Activated T-cell treated with anti-CD3 and anti-CD28 coated beads, Interleukin-2, amount 50 U/mL, for 72 hours (primary cell): Measurements from ENCODE around the gene YTHDF1. TPM values are rescaled to one million over a fixed set of nuclear protein-coding genes. Genes with fewer than 3 reads are reported as not detected.
A peak's percentile ranks its signal among the peaks of the same experiment; 100 is the strongest.

Experiments used
- ATAC-seq, 2 donors: fragments of 150-1000 bp; cut with Tn5 transposase; replicated peaks in 1 of 2; 2 replicates each; pipeline ENCODE4 v1.10.0; 2021; ENCODE audit warnings: moderate library complexity in 2 of 2, mild to moderate bottlenecking in 1 of 2
- DNase-seq, 2 donors: peaks; one replicate each; pipeline ENCODE4 v3.0.0; 2021 to 2022; ENCODE audit warnings: mixed read lengths in 1 of 2
- H3K27ac Mint-ChIP-seq: one replicate; pipeline ENCODE4 v1.8.0; 2022; ENCODE audit warnings: mild to moderate bottlenecking, moderate library complexity, mixed read lengths
- H3K27me3 Mint-ChIP-seq: one replicate; pipeline ENCODE4 v1.8.0; 2022; ENCODE audit warnings: low read depth, mixed read lengths
- H3K36me3 Mint-ChIP-seq, 2 donors: one replicate each; pipeline ENCODE4 v1.8.0; 2022; ENCODE audit warnings: mixed read lengths in 2 of 2, mild to moderate bottlenecking in 1 of 2; ENCODE audit not compliant: insufficient read depth in 2 of 2
- H3K4me1 Mint-ChIP-seq: one replicate; pipeline ENCODE4 v1.8.0; 2022; ENCODE audit warnings: low read depth, mixed read lengths
- H3K4me3 Mint-ChIP-seq, 2 donors: one replicate each; pipeline ENCODE4 v1.8.0; 2022; ENCODE audit warnings: mild to moderate bottlenecking in 2 of 2, mixed read lengths in 2 of 2, moderate library complexity in 2 of 2
- H3K9me3 Mint-ChIP-seq, 2 donors: one replicate each; pipeline ENCODE4 v1.8.0; 2022; ENCODE audit warnings: mixed read lengths in 2 of 2
- total RNA-seq, 2 donors: library from RNA; stranded (reverse); gene quantifications; one replicate each; pipeline ENCODE4 v1.2.3, GENCODE V29; 2022

Gene YTHDF1
- total RNA-seq, 2 donors from 2014 or later, result 39.1 to 43.2 TPM

DNA sequence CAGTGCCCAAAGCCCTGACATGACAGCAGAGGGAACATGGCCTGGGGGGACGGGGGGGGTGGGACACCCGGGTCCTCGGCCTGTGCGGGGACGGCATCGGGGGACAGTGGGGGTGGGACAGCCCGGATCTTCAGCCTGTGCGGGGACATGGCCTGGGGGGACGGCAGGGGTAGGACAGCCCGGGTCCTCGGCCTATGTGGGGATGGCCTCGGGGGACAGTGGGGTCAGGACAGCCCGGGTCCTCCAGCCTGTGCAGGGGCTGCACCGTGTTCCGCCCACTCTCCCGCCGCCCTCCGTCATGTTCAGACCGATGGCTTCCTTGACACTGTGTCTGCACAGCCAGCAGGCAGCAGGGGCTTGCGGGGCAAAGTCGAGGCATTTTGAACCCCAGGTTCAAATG is 26.8 kb upstream of the YTHDF1 start:
- no peak overlapping the region for H3K27ac Mint-ChIP-seq
- no peak for DNase-seq

GRCh38 chr20:63241272-63241671 is 25.3 kb upstream of the YTHDF1 start:
- Mint-ChIP-seq H3K4me1 (no peaks in the 10 kb centered on the region), H3K4me3 (no peak overlapping the region), H3K27ac (no peak overlapping the region), H3K9me3 (no peaks in the 10 kb centered on the region), H3K36me3 (no peaks in the 10 kb centered on the region), H3K27me3 (peaks cover 7% of the 10 kb centered on the region)
- DNase-seq (no peak), ATAC-seq (no peak)

More for the DNA sequence above, 26.8 kb upstream of the YTHDF1 start:
- Mint-ChIP-seq H3K27me3 (peaks cover 7% of the 10 kb centered on the region), H3K4me1 (no peaks in the 10 kb centered on the region), H3K36me3 (no peaks in the 10 kb centered on the region), H3K4me3 (no peak overlapping the region), H3K9me3 (no peaks in the 10 kb centered on the region)
- no peak for ATAC-seq

GRCh38 chr20:63240004-63240403 is 24.1 kb upstream of the YTHDF1 start:
- no peak overlapping the region for H3K27ac Mint-ChIP-seq
- ATAC-seq (no peak), DNase-seq (no peak)
- H3K4me1 Mint-ChIP-seq, result no peaks in the 10 kb centered on the region
- no peaks in the 10 kb centered on the region for H3K9me3 Mint-ChIP-seq
- no peaks in the 10 kb centered on the region for H3K36me3 Mint-ChIP-seq
- no peaks in the 10 kb centered on the region for H3K27me3 Mint-ChIP-seq
- H3K4me3 Mint-ChIP-seq, result no peak overlapping the region

DNA sequence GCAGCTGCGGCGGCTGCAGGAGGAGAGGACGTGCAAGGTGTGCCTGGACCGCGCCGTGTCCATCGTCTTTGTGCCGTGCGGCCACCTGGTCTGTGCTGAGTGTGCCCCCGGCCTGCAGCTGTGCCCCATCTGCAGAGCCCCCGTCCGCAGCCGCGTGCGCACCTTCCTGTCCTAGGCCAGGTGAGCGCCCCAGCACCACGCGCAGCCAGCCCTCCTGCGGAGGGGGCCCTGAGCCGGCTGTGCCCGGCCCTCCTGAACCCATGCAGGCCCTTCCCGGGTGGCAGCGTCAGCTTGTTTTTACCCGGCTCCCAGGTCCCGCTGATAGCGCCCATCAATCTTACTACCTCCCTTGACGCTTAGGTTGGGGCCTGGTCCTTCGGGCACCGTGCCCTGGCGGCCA is 23.5 kb upstream of the YTHDF1 start:
- Mint-ChIP-seq H3K4me3 (no peak overlapping the region), H3K4me1 (no peaks in the 10 kb centered on the region), H3K27me3 (no peaks in the 10 kb centered on the region), H3K36me3 (no peaks in the 10 kb centered on the region), H3K27ac (no peak overlapping the region), H3K9me3 (no peaks in the 10 kb centered on the region)
- DNase-seq, result no peak
- no peak for ATAC-seq

GRCh38 chr20:63238514-63239125 is 22.7 kb upstream of the YTHDF1 start:
- ATAC-seq, result peak; percentile 42 to 52
- no peaks in the 10 kb centered on the region for H3K4me1 Mint-ChIP-seq
- DNase-seq, result no peak
- no peaks in the 10 kb centered on the region for H3K9me3 Mint-ChIP-seq
- no peak overlapping the region for H3K4me3 Mint-ChIP-seq
- H3K27ac Mint-ChIP-seq, result no peak overlapping the region
- H3K36me3 Mint-ChIP-seq, result no peaks in the 10 kb centered on the region
- no peaks in the 10 kb centered on the region for H3K27me3 Mint-ChIP-seq

DNA sequence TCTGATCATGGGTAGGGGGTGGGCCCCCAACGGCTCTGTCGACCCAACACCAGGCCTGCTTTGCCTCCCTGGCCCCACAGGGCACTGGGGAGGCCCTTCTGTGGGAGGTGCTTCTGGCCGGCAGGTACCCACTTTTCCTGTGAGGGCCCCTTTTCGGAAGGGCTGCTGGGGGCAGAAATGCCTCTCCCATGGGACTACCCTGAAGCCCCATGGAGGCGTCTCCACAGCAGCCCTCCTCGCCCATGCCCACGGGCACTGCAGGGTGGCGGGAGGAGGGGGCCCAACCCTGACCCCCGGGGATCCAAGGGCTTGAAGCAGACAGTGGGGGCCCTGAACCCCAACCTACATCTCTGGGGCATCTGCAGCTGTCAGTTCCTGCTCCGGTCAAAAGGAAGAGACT is 22.1 kb upstream of the YTHDF1 start:
- Mint-ChIP-seq H3K36me3 (no peaks in the 10 kb centered on the region), H3K9me3 (no peaks in the 10 kb centered on the region), H3K4me1 (no peaks in the 10 kb centered on the region), H3K4me3 (no peak overlapping the region), H3K27me3 (no peaks in the 10 kb centered on the region), H3K27ac (no peak overlapping the region)
- DNase-seq (no peak), ATAC-seq (no peak)

GRCh38 chr20:63236116-63236837 is 20.3 kb upstream of the YTHDF1 start:
- no peaks in the 10 kb centered on the region for H3K36me3 Mint-ChIP-seq
- peaks cover 12% of the 10 kb centered on the region for H3K27me3 Mint-ChIP-seq
- H3K9me3 Mint-ChIP-seq, result no peaks in the 10 kb centered on the region
- ATAC-seq (no peak), DNase-seq (no peak)
- H3K4me1 Mint-ChIP-seq, result no peaks in the 10 kb centered on the region
- no peak overlapping the region for H3K4me3 Mint-ChIP-seq
- no peak overlapping the region for H3K27ac Mint-ChIP-seq

DNA sequence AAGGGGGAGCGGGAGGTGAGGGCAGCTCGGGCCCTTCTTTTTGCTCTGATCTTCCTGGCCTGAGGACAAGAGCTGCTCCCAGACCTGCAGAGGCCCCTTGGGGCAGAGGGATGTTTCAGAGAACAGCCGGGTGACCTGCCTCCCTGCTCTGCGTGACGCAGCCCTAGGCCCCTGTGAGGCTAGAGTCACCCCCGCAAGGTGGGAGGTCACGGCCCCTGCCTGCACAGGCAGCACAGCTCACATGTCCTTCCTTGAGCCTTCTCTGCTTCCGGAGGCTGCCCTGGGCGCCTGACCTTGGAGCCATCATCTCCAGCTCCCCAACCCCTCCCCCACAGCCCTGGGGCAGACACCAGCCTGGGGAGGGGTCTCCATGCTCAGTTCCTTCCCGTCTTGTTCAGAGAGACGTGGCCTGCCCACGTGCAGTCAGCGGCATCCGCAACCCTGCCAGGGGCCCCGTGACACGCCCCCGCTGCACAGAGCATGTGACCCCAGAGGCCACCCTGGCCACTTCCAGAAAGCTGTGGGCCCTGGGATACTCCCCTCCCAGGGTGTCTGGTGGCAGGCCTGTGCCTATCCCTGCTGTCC is 19.6 kb upstream of the YTHDF1 start, which contains the start of gene BIRC7:
BIRC7 (plus strand) TSS at position 507 of the 585 bp plus-strand sequence. CDS start 192 bp downstream, outside the sequence.
- Mint-ChIP-seq H3K27me3 (peaks cover 19% of the 10 kb centered on the region), H3K27ac (no peak within 1 kb of the TSS), H3K4me3 (no peak within 1 kb of the TSS), H3K36me3 (no peaks in the 10 kb centered on the region), H3K9me3 (no peaks in the 10 kb centered on the region), H3K4me1 (no peaks in the 10 kb centered on the region)
- ATAC-seq (no peak), DNase-seq (no peak)

GRCh38 chr20:63234693-63235398 is 18.9 kb upstream of the YTHDF1 start:
- no peak overlapping the region for H3K27ac Mint-ChIP-seq
- peaks cover 26% of the 10 kb centered on the region for H3K27me3 Mint-ChIP-seq
- no peaks in the 10 kb centered on the region for H3K4me1 Mint-ChIP-seq
- peak in 1 of 2 donors; percentile 30 for ATAC-seq
- peak in 1 of 2 donors; percentile 23 for DNase-seq
- no peaks in the 10 kb centered on the region for H3K9me3 Mint-ChIP-seq
- H3K4me3 Mint-ChIP-seq, result no peak overlapping the region
- no peaks in the 10 kb centered on the region for H3K36me3 Mint-ChIP-seq

GRCh38 chr20:63233924-63234323 is 18.0 kb upstream of the YTHDF1 start:
- no peaks in the 10 kb centered on the region for H3K36me3 Mint-ChIP-seq
- H3K27me3 Mint-ChIP-seq, result peaks cover 35% of the 10 kb centered on the region
- H3K4me1 Mint-ChIP-seq, result no peaks in the 10 kb centered on the region
- no peak overlapping the region for H3K27ac Mint-ChIP-seq
- no peaks in the 10 kb centered on the region for H3K9me3 Mint-ChIP-seq
- no peak for DNase-seq
- no peak overlapping the region for H3K4me3 Mint-ChIP-seq
- ATAC-seq, result no peak

- ATAC-seq, result no peak
- no peak for DNase-seq
- Mint-ChIP-seq H3K36me3 (no peaks in the 10 kb centered on the region), H3K27me3 (peaks cover 41% of the 10 kb centered on the region), H3K27ac (no peak overlapping the region), H3K9me3 (no peaks in the 10 kb centered on the region), H3K4me3 (no peak overlapping the region), H3K4me1 (no peaks in the 10 kb centered on the region)
Observed at GRCh38 chr20:63233061-63233344, 17.1 kb upstream of the YTHDF1 start.

- no peak overlapping the region for H3K27ac Mint-ChIP-seq
- DNase-seq (no peak), ATAC-seq (no peak)
- no peak overlapping the region for H3K4me3 Mint-ChIP-seq
- no peaks in the 10 kb centered on the region for H3K36me3 Mint-ChIP-seq
- H3K27me3 Mint-ChIP-seq, result peaks cover 41% of the 10 kb centered on the region
- H3K4me1 Mint-ChIP-seq, result no peaks in the 10 kb centered on the region
- no peaks in the 10 kb centered on the region for H3K9me3 Mint-ChIP-seq
Observed at GRCh38 chr20:63232235-63233060, 16.5 kb upstream of the YTHDF1 start.
